Fibroblast of skin of back (primary cell): ENCODE measurements around the gene RNF223.
"Not testable (repeated sequence)": the region's sequence is repeated elsewhere in the genome, so short reads cannot be mapped to it uniquely, and the experiment has no call there.

Experiments used
- DNase-seq: peaks from one replicate; pipeline ENCODE4 v3.0.0-alpha.2; 2013

RNF223 gene

GRCh38 chr1:1086911-1087341 lies 12.8 kb upstream of the RNF223 start:
- DNase-seq = no peak

GRCh38 chr1:1085911-1086841 lies 12.1 kb upstream of the RNF223 start:
- no peak for DNase-seq

GRCh38 chr1:1085171-1085841 lies 11.2 kb upstream of the RNF223 start:
- no peak for DNase-seq

GRCh38 chr1:1084372-1085170 lies 10.5 kb upstream of the RNF223 start:
- DNase-seq = no peak

- DNase-seq = no peak
These were observed 9.6 kb upstream of the RNF223 start for GRCh38 chr1:1083416-1084371.

GRCh38 chr1:1082776-1083415 lies 8.8 kb upstream of the RNF223 start:
- no peak for DNase-seq

DNA sequence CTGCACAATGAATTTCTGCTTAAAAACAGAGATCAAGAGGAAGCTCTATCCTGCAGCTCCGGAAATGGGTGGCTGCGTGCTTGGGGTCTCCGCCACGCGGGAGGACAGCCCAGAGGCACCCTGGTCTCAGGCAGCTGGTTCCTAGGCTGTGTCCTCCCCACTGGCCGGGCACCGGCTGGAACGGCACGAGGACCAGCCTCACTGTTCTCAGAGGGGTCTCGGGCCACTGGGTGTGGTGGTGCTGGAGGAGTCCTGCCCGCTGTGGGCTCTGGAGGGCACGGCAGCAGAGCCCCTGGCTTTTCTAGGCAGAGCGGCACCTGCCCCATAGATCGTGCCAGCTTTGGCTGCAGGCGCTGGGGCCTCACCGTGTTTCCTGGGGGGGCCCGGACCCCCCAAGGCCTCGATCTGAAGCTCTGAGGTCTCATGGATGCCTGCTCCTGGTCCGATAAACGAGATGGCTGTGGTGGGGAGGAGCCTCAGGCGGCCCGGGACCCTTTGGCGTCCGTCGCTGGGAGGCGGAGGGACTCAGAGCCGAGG lies 8.2 kb upstream of the RNF223 start:
- DNase-seq = no peak

- DNase-seq = no peak
These were observed 7.5 kb upstream of the RNF223 start for GRCh38 chr1:1081311-1082238.

- DNase-seq = no peak
These were observed 6.8 kb upstream of the RNF223 start for GRCh38 chr1:1080951-1081310.

DNA sequence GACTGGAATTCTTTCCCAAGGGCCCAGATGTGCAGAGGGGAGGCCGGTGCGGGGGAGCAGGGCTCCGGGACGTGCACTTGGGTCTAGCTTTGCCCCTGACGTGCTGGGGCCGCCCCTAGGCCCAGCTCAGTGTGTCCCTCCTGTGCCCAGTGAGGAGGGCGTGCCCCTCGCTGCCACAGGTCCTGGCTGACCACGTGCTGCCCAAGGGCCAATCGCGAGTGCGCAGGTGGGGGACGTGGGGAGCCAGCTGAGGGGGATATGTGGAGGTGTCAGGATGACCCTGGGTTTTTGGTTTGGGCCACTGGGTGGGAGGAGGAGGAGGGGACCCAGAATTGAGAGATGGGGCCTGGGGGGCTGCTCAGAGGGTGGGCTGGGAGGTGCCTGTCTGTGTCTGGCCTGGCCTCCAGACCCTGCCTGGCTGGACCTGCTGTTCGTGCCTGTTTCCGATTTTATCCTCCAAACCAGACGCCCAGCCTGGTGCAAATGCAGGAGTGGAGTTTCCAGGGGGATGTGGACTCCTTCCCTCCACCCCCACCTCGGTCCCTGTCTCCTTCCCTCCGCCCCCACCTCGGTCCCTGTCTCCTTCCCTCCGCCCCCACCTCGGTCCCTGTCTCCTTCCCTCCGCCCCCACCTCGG lies 6.1 kb upstream of the RNF223 start:
- DNase-seq = peak; percentile 67

DNA sequence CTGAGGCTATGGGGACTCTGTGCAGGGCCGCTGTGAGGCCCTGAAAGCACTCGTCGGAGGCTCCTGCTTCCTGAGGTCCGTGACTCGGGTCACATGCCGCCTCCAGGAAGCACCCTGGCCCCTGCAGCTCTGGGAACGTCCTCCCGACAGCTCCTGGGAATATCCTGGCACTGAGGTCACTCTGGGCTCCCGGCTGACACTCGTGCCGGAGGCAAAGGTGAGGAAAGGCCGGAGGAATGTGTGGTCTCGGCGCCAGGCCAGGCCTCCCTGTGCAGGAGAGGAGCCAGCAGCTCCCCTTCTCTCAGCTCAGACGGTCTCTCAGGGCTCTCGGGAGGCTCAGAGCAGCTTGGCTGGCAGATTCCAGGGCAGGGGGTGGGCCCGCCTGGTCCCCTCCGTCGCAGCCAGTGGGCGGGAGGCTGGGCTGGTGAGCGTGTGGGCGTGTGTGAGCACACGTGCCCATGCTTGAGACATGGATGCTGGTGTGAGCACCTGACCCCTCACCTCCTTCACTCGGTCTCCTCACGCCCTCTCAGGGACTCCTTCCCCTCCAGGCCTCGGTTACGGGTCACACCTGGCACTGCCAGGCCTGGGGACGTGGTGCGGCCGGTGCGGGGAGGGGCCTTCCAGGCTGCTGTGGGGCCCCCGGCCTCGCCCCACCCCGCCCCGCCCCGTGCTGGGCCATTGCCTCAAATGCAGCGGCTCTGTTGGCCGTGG lies 5.5 kb upstream of the RNF223 start:
- peak; percentile 96 for DNase-seq

DNA sequence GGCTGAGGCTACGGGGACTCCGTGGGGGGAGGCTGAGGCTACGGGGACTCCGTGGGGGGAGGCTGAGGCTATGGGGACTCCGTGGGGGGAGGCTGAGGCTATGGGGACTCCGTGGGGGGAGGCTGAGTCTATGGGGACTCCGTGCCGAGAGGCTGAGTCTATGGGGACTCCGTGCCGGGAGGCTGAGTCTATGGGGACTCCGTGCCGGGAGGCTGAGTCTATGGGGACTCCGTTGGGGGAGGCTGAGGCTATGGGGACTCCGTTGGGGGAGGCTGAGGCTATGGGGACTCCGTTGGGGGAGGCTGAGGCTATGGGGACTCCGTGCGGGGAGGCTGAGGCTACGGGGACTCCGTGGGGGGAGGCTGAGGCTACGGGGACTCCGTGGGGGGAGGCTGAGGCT lies 3.3 kb upstream of the RNF223 start:
- DNase-seq = not testable (repeated sequence)

DNA sequence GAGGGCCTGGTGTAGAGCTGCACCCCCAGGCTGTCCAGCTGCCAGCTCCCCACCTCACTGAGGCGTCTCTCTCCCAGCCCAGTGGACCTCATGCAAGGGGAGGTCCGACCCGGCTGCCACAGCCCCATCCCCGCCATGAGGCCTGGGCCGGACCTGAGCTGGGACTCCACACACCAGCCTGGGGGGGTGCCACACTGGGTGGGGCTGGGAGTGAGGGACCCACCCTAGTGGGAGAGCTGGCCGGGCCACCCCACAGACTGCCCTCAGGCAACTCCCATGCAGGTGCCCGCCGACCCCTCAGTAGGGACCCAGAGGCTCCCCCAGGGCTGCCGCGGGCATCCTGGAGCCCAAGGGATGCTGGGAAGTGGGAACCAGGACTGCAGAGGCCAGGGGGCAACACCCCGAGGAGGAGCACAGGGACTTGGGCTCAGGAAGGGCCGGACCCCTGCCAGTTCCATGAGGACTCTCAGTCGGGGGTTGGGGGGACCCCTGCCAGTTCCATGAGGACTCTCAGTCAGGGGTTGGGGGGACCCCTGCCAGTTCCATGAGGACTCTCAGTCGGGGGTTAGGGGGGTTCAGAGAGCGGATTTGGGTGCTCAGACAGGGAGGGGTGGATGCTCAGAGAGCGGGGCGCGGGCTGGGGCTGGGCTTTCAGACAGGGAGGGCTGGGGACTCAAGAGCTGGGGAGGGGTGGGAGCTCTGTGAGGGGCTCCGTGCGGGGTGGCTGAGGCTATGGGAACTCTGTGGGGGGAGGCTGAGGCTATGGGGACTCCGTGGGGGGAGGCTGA lies 1.2 kb upstream of the RNF223 start:
- DNase-seq = no peak

DNA sequence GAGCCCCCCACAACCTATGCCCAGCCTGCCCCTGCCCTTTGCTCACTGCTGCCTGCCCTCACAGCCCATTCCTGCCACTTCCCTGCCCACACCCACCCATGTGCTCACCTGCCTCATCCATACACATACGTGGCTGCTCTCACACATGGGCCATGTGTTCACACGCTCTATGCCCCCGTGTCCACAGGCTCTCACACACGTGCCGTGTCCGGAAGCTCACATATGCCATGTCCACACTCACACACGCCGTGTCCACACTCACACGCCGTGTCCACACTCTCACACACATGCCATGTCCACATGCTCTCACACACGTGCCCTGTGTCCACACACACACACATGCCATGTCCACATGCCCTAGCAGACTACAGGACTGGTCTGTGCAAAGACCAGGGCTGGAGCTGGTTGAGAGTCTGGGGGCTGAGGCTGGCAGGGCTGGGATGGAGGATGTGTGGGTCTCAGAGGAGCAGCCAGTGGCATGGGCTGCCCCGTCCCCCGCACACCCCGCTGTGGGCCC lies 583 bp upstream of the RNF223 start:
- DNase-seq = no peak

DNA sequence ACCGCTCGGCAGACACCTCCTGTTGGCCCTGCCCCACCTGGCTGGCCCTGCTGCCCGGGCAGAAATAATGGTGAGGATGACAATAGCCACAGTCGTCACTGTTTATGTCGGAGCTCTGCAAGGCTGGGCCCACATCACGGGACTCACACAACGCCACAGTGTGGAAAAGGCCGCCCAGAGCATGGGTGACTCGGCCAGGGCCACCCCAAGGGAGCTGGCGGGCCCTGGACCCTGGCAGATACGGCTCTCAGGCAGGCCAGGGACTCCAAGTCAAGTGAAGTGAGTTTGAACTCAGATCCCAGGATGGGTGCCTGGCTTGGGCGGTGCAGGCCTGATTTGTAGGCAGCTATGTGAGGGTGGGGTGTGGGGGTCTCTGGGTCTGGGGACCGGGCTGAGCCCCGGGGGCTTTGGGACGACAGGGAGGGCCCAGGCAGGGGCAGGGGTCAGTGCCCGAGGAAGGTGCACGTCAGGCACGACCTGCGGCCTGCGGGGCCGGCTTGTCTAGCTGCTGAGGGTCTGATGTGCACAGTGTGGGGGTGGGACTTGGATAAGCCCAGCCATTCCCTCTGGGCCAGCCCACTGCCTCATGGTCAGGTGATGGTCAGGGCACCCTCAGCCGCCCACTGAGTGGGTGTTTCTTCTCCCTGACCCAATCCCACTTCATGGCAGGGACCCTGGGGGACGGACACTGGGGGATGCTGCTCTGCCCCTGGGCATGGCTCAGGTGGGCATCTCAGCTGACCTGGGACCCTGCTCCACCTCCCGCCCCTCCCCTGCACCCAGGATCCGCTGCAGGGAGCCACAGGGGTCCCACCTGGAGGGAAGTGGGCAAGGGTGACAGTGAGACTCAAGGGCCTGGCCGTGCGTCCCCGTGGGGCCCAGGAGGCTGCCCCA lies 1.0 kb downstream of the RNF223 start:
- no peak for DNase-seq

DNA sequence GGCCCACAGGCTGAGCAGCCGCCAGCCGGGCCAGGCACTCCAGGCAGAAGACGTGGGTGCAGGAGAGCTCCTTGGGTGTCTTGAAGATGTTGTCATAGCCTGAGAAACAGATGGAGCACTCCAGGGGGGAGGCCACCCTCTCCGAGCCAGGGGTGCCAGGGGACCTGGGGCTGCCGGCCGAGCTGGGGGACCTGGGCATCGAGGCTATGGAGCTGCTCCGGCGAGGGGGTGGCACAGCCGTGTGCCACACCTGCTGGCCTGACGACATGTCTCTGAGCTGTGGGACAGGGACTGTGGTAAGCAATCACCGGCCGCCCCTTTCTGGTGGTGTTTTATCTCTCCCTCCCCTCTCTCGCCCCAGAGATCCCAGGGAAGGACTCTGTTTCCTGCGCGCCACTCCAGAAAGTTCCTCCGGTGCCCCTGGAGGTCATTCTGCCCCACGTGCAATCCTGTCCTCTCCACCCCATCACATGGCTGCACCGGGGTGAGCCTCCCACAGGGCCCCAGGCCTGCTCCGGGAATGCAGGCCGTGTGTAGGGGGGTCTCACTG lies 1.7 kb downstream of the RNF223 start:
- no peak for DNase-seq
